Measurements from ENCODE around the gene SRF.
A peak's percentile ranks its signal among the peaks of the same experiment; 100 is the strongest.

SRF gene

GRCh38 chr6:43147691-43148477, 23.2 kb upstream of the SRF start:
- no peak for DNase-seq

- no peak for DNase-seq
Observed at GRCh38 chr6:43149265-43149664, 21.8 kb upstream of the SRF start.

- DNase-seq, result no peak
Observed at GRCh38 chr6:43150051-43150751, 20.9 kb upstream of the SRF start.

- DNase-seq, result no peak
Observed at GRCh38 chr6:43159599-43159998, 11.5 kb upstream of the SRF start.

GRCh38 chr6:43163899-43164298, 7.2 kb upstream of the SRF start:
- DNase-seq, result no peak

- DNase-seq, result no peak
Observed at GRCh38 chr6:43170417-43170930, 595 bp upstream of the SRF start.

- DNase-seq, result peak; percentile 41
Observed at GRCh38 chr6:43171707-43172103, 636 bp downstream of the SRF start.

GRCh38 chr6:43172104-43173007, 1.3 kb downstream of the SRF start:
- DNase-seq, result peak; percentile 37

GRCh38 chr6:43173591-43174262, 2.7 kb downstream of the SRF start:
- peak; percentile 19 for DNase-seq

GRCh38 chr6:43174263-43175112, 3.4 kb downstream of the SRF start:
- peak; percentile 93 for DNase-seq

GRCh38 chr6:43175676-43176422, 4.8 kb downstream of the SRF start:
- no peak for DNase-seq

- no peak for DNase-seq
Observed at GRCh38 chr6:43176423-43176786, 5.3 kb downstream of the SRF start.

GRCh38 chr6:43178150-43178549, 7.1 kb downstream of the SRF start:
- no peak for DNase-seq

- DNase-seq, result no peak
Observed at GRCh38 chr6:43178951-43179830, 8.1 kb downstream of the SRF start.

- DNase-seq, result no peak
Observed at GRCh38 chr6:43180058-43180457, 9.0 kb downstream of the SRF start.

- no peak for DNase-seq
Observed at GRCh38 chr6:43180985-43181384, 9.9 kb downstream of the SRF start.

- no peak for DNase-seq
Observed at GRCh38 chr6:43181621-43181941, 10.5 kb downstream of the SRF start.

- DNase-seq, result peak; percentile 80
Observed at GRCh38 chr6:43181942-43182860, 11.1 kb downstream of the SRF start, which contains the start of gene CUL9. Gene CUL9 (plus strand): TSS chr6:43182196. CDS start chr6:43184311, 2,115 bp downstream.

- no peak for DNase-seq
Observed at GRCh38 chr6:43183441-43183840, 12.4 kb downstream of the SRF start.
